ENCODE results near the gene BOLA1.

Gene BOLA1

GRCh38 chr1:149942207-149942606, 42.8 kb downstream of the BOLA1 start:
- TF ChIP-seq CTCF (IDR thresholded peaks at IDR 0.05; ENCODE audit: extremely low read depth, missing control alignments) = no peak
- DNase-seq (ENCODE audit: low spot score) = no peak

DNA sequence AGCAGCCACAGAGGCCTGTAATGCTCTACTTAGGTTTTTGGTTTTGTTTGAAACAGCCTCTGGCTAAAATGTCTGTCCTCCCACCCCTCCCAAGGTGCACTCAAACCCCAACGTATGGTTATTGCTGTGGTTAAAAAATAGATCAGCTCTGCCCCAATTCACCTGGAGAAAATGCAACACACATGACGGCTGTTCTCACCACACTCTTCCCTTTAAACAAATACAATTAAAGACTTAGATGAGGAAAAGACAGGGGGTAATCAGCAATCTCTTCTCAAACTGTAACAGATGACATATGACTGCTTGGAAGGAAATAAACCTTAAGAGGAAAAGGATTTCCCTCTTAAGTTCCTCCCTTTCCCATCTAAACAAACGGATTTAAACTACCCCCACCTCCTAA, 43.5 kb downstream of the BOLA1 start:
- no peak for TF ChIP-seq CTCF (IDR thresholded peaks at IDR 0.05; ENCODE audit: extremely low read depth, missing control alignments)
- DNase-seq (ENCODE audit: low spot score) = no peak

DNA sequence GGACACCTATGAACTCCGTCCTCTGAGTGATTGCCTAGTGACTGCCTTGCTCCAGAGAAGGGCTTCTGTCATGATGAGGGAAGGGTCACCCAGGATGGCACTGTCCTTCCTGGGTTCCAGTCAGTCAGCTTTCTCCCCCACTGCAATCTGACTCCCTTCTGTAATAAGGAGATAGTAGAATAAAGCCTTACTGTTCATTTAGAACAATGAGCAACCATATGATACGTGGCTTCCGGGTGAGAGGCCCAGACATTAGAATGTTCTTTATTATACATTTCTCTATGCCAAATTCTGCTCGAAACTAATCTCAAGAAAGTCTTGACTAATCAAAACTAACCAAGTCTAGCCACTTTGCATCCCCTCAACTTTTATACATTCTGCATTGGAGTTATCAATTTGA, 45.8 kb downstream of the BOLA1 start:
- no peak for DNase-seq (ENCODE audit: low spot score)
- TF ChIP-seq CTCF (IDR thresholded peaks at IDR 0.05; ENCODE audit: extremely low read depth, missing control alignments) = no peak

GRCh38 chr1:149949911-149950310, 50.5 kb downstream of the BOLA1 start:
- no peak for TF ChIP-seq CTCF (IDR thresholded peaks at IDR 0.05; ENCODE audit: extremely low read depth, missing control alignments)

More at GRCh38 chr1:149949911-149950310, 50.5 kb downstream of the BOLA1 start:
- DNase-seq (ENCODE audit: low spot score) = no peak

Measured in GM20000 (cell line).